Stimulated activated CD8-positive, alpha-beta memory T cell treated with anti-CD3 and anti-CD28 coated beads, Interleukin-4, amount 100 ng/mL, for 1 hour (primary cell): Measurements from ENCODE around the gene ACBD6.

ENCODE experiments used
- DNase-seq, 2 donors: peaks; one replicate each; pipeline ENCODE4 v3.0.0-alpha.2; 2020; ENCODE audit warnings: low read depth in 2 of 2, low spot score in 1 of 2

The ACBD6 gene

DNA sequence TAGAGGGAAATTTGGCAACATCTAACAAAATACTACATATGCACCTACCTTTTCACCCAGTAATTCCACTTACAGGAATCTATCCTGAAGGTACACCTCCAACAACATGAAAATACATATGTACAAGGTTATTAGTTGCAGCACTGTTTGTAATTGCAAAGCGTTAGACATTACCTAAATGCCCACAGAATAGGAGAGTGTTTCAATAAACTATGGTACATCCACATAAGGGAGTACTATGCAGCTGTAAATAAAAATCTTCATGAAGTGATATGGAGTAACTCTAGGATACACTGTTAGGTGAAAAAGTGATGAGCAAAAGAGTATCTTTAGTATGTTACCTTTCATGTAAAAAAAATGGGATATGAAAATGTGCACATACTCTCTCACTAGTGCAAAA lies 126.1 kb downstream of the ACBD6 start:
- no peak for DNase-seq

DNA sequence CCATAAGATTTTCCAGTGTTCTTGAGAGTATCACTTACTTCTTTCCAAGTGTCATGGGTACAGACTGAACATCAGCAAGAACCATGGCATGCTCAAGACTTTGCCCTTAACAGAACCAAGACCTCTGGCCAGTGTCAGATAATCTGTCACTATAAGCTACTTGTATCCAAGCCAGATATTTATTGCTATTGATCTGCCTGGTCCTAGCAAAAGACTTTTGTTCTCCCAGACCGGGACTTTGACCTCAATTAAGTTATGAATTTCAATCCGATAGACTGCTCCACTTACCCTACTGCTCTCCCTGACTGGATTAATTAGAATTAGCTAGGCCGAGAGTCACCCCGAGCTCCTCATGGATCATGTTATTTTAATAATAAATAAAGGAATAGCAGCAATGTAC lies 129.6 kb downstream of the ACBD6 start:
- DNase-seq = no peak

- no peak for DNase-seq
Observed at GRCh38 chr1:180370597-180370996, 131.8 kb downstream of the ACBD6 start.

DNA sequence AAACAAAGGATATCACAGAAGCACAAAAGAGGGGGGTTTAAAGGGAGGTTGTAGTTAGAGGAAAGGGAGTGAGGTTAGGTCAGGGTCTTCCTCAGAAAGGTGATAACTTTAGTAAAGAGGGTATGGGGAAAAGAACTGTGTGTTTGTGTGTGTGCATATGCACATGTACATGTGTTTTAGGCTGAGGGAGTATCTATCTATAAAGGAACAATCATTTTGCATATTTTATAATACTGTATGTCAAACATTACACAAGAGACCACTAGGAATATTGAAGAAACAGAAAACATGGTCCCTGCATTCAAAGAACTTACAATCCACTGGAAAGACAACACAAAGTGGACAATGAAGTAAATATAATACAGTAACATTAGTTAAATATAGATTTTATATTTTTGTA lies 132.2 kb downstream of the ACBD6 start:
- no peak for DNase-seq

- no peak for DNase-seq
Observed at GRCh38 chr1:180369061-180369460, 133.3 kb downstream of the ACBD6 start.

DNA sequence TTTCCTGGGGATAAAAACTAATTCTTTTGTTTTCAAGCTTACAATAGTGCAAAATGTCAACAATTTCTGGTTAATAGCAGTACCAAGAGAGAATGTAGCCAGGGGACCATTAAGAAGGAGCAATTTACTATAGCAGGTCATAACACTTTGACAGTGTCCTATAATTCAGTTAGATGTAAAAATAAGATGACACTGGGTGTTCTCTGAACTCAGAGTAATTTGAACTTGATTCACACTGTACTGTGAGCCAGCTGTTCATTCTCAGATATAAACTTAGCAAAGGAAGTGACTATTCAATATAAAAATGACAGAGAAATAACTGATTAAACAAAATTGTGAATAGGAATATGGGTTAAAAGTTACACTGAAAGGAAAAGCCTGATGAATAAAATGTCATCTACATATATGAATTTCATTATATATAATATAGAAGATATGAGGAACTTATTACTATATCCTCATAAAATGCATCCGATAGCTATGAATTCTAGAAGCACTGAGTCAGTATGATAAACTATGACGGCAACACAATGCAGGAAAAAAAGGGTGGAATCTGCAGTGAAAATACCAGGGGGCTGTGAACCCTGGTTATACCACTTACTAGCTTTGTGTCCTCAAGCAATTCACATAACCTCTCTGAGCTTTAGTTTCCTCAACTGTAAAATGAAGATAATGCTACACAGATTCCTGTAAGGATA lies 135.9 kb downstream of the ACBD6 start:
- no peak for DNase-seq

DNA sequence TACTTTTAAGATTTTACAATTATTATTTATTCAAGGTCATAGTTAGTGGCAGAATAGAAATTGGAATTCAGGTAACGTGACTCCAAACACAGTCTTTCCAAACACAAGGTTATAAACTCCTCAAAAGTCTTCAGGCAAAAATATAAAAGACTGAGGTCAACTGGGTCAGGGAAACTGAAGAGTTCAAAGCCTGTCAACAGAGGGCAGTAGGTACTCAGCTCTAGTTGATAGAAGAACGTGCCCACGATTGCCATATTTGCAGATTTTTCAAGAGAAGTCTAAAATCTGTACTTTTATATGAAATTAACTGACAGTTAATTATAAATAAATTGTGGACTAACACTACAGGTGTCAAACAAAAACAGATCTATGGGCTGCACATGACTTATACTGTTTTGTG lies 137.3 kb downstream of the ACBD6 start:
- DNase-seq = no peak

- DNase-seq = no peak
Observed at GRCh38 chr1:180363246-180363995, 139.0 kb downstream of the ACBD6 start.

GRCh38 chr1:180360333-180361075 lies 141.9 kb downstream of the ACBD6 start:
- DNase-seq = no peak

DNA sequence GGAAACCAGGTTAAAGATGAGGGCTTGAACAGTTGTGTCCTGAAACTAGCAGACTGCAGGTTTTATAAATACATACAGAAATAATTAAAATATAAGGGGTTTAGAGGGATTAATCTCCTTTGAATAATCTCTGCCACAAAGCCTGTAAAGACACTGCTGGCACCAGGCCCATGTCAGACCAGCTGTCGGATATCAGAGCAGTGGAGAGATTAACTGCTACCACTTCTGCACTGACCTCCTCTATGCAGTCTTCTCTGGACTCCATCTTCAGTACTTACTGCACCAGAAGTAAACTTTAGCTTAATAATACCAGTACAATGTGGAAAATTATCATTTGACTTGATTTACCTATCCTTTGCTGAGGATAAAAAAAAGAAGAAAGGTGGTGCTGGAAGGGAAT lies 143.7 kb downstream of the ACBD6 start:
- DNase-seq = no peak

DNA sequence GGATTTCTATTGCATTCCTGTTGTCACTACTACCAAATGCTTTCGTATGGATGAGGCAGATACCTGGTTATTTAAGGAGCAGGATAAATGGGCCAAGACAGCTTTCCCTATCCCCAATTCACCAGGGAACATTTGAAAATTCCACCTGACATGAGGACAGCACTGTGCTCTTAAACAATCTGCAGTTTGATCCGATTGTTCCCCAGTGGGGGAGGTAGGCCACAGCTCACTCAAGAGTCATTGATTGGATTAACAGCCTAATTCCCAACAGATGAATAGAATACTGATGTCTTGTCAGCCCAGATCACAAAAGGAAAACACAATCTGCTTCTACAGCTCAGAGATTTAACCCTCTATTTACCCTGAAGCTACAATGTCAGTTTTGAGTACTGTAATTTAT lies 148.4 kb downstream of the ACBD6 start:
- DNase-seq = no peak

- DNase-seq = no peak
Observed at GRCh38 chr1:180352588-180352987, 149.8 kb downstream of the ACBD6 start.

GRCh38 chr1:180352021-180352420 lies 150.4 kb downstream of the ACBD6 start:
- no peak for DNase-seq

GRCh38 chr1:180345148-180345547 lies 157.2 kb downstream of the ACBD6 start:
- no peak for DNase-seq

- no peak for DNase-seq
Observed at GRCh38 chr1:180343921-180344769, 158.2 kb downstream of the ACBD6 start.

GRCh38 chr1:180327089-180327488 lies 175.3 kb downstream of the ACBD6 start:
- no peak for DNase-seq

DNA sequence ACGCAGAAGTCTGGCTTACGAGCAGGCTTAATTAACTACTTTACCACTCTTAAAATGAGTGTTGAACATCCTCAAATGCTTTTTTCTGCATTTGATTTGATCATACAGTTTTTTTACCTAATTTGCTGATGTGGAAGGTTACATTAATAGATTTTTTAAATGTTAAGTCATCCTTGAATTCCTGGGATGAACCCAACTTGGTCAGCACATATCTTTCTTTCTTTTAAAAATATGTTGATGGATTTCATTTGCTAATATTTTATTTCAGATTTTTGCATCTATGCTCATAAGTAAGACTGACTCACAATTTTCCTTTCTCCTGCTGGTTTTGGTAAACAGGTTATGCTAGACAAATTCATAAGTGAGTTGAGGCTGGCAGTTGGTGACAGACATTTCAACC lies 189.5 kb downstream of the ACBD6 start:
- no peak for DNase-seq

- DNase-seq = no peak
Observed at GRCh38 chr1:180311011-180311730, 191.2 kb downstream of the ACBD6 start.

DNA sequence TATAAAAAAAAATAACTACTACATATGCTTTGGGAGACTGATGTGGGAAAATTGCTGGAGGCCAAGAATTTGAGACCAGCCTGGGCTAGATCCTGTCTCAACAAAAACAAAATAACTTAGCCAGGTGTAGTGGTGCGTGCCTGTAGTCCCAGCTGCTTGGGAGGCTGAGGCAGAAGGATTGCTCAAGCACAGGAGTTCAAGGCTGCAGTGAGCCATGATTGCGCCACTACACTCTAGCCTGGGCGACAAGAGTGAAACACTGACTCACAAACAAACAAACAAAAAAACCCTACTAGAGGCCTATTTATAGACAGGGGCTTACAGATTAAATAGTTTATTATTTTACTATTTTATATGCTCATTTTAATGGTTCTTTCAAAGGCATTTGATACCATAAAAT lies 192.3 kb downstream of the ACBD6 start:
- no peak for DNase-seq

DNA sequence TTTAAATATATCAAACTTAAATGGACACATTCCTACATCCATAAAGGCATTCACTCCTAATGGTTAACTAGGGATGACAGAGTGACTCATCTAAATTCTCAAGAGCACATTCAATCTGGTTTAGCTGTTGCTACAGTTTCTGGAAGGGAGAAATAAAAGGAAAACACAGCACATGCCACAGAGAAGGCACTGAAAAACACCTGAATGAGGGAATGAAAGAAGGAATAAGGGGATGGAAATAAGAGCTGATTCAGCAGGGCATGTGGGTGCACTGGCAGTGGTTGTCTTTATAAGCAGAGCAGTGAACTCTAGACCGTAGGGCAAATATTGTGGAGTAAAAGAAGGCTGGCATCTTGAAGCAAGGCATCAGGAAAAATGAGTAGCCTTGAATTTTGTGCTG lies 193.0 kb downstream of the ACBD6 start:
- DNase-seq = no peak
